DMS153 treated with DMSO at 0.1 percent for 48 hours (cell line): ENCODE data around the gene QSER1.

Source experiments
- DNase-seq: peaks from one replicate; lab custom pipeline; 2025; ENCODE audit not compliant: unreplicated experiment; lab: John Stamatoyannopoulos, UW

QSER1 gene

DNA sequence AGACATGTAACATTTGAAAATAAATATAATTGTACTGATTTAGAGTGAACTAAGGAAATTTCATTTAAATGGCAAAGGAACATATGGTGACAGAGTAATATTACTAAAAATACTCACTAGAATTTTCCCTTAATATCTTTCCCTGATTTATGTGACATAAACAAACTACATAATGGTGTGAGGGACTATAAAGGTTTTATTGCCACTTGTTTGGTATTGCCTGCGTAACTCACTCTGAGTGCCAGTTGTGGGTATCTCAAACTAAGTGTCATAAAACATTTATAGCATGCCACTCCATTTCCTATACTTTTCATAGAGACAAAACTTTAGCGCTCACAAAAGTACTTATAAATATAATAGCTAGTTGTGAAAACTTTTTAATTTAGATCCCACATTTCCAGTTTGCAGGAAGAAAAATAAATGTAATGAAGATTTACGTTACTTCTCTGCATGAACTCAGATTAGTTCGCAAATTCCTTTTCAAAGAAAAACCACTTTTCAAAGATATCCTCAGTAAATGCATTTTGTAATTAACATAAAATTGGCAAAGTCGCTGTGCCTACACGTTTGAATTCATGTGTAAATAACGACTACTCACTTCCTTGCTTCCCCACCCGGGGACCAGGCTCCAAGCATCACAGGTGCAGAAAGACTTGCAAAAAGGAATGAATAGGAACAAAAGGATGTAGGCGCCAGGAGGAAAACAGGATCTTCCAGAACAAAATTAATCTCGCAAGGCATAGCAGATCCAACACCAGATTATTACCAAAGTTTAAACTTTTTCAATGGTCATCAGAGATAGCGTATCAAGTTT is 1.6 kb upstream of the QSER1 start:
- peak; percentile 65 for DNase-seq

DNA sequence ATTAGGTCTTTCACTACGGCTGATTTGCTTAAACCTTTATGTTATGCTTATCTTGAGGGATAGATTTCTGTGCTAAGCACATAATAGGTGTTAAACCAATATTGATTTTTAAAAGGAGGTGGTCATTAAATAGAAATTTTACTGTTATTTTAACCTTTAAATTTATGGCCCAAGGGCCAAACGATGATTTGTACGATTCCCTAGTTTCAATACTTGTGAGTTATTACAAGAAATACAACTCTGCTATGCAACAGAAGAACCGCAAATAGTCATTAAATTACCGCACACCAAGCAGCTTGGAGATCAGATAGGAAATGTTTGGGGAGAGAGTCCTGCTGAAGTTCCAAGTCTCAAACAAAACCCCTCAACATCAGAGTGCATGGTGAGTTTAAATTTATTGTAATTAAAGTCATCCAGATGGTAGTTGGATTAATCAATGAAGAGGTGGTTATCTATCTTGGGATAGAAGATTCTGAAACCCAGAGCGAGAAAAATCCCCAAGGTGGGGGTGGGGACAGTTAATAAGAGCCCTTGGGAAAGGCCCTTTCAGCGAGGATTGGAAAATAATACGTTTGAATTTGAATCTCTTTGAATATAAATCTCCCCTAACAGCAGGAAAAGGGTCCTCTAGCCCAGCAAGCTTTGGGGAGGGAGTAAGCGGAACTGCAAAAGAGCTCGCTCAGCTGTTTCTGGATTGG is 805 bp upstream of the QSER1 start:
- DNase-seq: no peak

DNA sequence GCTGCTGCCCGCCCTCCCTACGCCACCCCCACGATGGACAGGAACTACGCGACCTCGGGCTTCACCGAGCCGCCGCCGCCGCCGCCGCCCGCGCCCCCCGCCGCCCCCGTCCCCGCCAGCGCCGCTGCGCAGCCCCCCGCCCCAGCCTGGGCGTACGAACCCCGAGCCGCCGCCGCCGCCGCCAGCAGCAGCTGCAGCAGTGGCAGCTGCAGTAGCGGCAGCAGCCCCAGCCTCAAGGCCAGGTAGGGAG is 407 bp downstream of the QSER1 start:
- no peak for DNase-seq

DNA sequence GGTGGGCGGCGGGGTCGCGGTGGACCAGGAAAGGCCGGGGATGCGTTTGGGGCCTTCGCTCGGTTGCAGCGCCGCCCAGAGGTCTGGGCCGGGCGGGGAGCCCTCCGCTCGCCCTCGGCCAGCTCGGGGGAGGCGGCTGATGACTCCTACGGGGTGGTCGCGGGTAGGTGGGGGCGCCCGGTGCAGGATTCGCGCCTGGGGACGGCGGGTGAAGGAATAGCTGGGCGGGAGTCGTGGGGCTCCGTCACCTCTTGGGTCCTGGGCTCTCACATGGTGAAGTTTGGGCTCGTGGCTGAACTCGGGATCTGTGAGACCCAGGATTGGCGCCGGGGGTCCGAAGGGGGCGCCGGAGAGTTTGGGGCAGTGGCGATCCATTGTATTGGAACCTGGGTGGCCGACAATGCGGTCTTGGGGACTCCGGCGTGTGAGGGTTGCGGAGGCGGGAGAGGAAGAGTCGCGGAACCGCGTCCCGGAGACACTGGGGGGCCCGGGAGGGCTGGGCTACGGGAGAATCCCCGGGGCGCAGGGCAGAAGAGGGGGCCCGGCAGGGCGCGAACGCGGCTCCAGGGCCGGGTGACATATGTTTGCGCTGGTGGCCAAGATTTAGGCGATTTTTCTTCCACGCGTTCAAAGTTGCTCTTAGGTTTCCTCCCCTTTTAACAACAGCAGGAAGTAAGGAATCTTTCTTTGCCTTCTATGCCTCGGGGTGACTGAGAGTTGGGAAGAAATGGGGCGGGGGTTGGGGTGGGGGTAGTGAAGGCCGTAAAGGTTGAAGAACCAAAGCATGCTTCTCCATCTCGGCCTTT is 935 bp downstream of the QSER1 start:
- no peak for DNase-seq

DNA sequence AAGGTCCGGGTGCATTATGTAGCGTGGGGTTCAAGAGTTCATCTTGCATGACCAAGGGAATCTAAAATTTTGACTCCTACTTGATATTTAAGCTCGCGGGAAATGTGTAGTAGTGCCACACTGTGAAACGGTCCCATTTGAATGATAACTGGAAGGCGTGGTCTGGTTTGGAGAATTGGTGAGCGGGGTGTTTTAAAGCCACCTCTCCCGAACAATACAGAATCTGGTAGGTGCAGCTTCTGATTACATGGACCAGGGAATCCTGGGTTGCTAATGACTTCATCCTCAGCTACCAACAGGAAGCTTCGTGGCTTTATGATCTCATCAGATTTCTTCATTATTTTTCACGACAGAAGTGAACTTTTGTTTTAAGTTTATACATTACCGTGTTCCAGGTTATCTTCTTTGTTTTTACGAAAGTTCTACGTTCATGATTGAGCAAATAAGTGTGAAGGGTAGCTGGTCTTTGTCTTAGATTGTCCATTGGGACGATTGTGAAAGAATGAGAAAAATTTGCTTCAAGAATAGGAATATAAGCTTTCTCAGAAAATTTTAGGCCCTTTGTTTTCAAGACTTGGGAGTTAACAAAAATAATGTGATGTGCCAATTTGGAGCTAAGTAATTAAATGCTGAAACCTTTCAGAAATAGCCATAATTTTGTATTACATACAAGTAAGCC is 1.7 kb downstream of the QSER1 start:
- peak; percentile 39 for DNase-seq

DNA sequence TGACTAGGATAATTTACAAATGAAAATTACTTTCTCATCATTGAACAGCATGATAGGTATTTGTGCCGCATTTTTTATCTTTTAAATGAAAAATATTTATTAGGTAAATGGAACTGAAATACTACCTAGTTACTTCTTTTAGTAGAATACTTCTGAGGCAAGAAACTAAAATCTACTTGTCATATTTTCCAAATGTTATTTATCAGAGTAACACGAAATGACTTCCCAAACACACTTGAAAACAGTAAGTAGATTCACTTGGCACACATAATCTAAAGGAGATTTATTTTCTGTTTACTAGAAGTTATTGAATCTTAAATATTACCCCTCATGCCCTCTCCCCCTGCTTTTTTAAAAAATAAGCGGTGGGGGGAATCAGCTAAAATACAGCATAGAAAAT is 2.3 kb downstream of the QSER1 start:
- no peak for DNase-seq

DNA sequence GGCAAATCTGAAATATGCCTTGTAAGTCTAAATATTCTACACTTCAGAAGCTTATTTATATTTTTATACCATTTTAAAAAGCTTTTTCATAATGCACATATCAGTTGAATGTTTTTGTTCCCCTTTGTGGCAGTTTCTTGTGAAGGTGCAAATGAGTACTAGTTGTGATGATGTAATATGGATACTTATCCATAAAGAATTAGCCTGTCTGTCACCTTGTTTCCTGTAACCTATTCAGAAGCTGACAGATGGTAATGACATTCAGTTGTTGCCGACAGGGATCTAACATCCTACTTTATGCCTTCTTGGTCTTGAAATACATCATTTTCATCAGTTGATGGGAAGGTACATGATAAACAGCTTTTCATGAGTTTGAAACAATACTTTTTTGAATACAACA is 2.9 kb downstream of the QSER1 start:
- DNase-seq: no peak

DNA sequence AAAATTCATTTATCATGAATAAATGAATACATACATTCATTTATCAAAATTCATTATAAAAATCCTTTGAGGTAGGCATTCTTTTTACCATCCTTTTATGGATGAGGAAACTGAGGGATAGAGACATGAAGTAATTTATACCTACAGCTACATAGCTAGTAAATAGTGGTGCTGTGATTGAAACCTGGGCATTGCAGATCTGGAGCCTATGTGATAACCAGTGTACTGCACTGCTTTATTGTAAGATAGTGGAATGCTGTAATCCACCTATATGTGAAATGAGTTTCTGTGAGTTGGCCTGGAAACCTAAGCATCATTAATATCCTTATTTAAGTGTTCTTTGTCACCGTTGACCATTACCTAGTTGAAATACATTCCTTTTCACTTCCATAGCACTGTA is 4.5 kb downstream of the QSER1 start:
- DNase-seq: no peak

DNA sequence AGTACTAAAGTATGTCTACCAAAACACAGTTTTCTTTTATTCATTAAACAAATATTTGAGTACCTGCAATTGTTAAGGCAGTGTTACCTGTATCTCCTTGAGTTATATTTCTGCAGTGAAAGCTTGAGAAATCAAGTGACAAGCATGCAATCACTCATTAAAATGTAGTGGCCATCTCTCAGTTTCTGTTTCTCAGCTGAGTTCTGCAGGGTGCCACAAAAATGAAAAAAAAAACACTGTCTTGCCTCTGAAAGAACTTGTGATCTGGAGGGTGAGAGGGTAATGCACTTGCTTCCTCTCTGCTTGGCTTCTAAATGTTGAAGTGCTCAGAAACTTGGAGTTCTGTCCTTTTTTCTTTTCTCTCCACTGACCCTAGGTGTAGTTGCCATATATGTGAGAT is 6.8 kb downstream of the QSER1 start:
- DNase-seq: no peak

DNA sequence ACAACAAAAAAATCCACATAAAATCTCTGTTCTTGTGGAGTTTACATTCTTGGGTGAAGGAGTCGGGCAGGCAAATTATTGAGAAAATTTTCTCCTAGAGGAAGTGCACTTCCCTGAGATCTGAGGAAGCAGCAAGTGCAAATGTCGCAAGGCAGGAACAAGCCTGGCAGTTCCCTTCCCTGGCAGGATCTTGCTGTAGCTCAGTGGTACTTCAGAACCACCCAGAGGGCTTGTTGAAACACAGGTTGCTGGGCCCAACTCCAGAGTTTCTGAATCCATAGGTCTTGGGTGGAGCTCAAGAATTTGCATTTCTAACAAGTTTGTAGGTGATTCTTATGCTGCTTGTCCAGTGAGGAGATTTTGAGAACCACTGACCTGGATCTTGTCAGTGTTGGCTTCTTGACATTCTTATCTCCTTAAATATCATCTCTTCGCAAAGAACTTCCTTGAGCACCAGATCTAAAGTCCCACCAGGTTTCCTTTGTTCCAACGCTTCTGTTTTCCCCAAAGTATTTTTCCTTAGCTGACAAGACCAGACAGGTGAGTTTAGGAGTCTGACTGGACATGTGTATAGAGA is 9.6 kb downstream of the QSER1 start:
- DNase-seq: no peak

DNA sequence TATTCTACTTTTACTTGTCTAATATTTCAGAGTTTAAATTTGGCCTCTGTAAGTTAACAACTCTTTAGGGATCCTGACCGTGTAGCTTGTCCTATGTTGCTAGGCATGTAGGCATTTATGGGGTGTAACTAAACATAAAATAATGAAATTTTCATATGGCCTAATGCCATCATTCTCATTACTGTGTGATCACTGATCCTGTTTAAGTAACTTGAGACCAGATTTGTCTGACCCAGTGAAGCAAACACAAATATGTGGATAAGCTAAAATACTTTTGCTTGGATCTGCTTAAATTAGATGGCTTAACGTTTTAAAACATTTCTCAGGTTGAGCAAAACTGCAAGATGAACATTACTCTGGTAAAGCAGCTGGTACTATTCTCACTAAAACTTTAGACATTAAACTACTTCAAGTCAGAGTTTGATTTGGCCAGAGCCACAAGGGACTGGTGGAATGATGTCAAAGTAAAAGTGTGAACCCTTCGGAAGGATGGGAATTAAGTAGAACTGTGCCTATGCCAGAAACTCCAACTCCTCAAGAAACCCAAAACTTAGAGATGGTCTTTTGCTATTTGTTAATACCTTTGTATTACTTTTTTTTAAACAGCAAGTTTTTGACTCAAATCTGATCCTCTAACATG is 12.5 kb downstream of the QSER1 start:
- no peak for DNase-seq

DNA sequence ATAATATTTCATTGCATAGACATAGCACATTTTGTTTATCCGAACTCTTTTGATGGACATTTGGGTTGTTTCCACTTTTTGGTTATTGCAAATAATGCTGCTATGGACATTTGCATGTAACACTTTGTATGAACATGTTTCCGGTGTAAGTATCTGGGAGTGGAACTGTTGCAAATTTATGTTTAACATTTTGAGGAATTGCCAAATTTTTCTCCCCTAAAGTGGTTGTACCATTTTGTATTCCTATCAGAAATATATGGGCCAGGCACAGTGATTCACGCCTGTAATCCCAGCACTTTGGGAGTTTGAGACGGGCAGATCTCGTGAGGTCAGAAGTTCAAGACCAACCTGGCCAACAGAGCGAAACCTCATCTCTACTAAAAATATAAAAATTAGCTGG is 16.0 kb downstream of the QSER1 start:
- no peak for DNase-seq

DNA sequence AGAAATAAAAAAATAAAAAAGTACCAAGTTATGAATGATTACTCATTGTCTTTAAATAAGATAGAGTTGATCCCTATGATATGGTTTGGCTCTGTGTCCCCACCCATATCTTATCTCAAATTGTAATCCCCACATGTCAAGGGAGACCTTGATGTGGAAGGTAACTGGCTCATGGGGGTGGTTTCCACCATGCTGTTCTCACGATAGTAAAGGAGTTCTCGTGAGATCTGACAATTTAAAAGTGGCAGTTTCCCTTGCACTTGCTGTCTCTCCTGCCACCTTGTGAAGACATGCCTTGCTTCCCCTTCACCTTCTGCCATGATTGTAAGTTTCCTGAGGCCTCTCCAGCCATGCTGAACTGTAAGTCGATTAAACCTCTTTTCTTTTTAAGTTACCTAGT is 18.8 kb downstream of the QSER1 start:
- DNase-seq: no peak

DNA sequence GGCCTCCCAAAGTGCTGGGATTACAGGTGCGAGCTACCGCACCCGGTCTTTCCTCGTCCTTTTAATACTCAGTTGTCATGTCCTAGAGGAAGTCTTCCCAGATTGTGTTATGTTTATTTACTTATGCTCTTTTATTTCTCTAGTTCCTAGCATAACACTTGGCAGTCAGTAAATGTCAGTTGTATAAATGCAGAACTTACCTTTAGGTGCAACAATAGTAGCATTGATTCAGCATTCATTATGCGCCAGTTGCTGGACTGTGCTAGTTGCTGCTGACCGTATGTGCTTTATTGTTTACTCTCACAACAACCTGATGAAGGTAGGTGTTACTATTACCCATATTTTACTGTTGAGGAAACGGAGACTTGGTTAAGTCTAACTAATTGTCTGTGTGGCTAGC is 20.8 kb downstream of the QSER1 start:
- no peak for DNase-seq

DNA sequence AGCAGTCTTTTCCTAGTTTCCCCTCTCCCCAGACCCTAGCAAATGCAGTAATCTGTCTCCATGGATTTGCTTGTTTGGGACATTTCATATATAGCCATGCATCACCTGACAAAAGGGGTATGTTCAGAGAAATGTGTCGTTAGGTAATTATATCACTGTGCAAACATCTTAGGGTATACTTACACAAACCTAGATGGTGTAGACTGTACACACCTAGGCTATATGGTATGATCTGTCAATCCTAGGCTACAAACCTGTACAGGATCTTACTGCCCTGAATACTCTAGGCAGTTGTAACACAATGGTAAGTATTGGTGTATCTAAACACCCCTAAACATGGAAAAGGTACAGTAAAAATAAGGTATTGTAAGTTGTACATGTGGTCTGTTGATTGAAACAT is 23.8 kb downstream of the QSER1 start:
- DNase-seq: no peak

DNA sequence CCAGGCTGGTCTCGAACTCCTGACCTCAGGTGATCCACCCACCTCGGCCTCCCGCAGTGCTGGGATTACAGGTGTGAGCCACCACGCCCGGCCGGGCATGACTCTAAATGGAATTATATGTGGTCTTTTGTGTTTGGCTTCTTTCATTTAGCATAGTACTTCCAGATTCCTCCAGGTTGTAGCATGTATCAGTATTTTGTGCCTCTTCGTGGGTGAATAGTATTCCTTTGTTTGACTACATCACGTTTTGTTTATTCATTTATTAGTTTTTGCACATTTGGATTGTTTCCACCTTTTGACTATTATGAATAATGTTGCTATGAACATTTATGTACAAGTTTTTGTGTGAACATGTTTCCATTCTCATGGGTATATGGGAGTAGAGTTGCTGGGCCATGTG is 24.4 kb downstream of the QSER1 start:
- no peak for DNase-seq

DNA sequence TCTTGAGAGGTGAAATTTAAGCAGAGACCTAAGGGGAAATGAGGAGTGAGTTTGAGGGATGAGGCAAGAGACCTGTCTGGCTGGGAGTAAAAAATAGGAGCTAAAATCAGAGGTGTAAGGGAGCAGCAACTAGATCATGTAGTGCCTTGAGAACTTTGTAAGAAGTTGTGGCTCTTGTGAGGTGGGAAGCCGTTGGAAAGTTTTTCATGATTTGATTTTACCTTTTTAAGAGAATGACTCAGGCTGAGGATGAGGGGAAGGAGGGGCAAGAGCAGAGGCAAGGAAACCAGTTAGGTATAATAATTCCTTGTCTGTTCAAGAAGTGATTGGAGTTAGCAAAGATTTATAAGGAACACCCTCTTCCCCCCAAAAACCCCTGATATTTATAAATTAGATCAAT is 25.8 kb downstream of the QSER1 start:
- DNase-seq: no peak

DNA sequence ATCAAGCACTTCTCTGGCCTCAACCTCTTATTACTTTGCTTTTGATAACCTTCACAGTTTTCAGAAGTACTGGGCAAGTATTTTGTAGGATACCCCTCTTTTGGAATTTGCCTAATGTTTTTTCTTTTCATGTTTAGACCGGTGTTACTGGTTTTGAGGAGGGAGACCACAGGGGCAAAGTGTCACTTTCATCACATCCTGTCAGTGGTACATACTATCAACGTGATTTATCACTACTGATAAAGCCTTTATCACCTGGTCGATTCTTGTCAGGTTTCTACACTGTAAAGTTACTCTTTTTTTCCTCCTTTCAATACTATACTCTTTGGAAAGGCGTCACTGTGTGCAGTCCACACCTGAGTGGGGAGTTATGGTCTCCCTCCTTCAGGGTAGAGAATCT is 26.7 kb downstream of the QSER1 start:
- no peak for DNase-seq

DNA sequence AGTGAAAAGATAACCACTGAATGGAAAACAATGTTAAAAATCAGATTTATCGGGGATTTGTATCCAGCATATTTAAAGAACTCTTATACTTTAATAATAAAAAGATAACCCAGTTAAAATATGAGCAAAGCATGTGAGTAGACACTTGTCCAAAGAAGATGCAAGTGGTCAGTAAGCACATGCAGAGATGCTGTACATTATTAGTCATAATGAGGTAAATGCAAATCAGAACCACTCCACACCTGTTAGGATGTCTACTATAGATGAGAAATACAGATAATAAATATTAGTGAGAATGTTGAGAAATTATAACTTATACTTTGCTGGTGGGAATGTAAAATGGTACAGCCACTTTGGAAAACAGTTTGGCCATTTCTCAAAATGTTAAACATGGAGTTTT is 28.0 kb downstream of the QSER1 start:
- DNase-seq: no peak

DNA sequence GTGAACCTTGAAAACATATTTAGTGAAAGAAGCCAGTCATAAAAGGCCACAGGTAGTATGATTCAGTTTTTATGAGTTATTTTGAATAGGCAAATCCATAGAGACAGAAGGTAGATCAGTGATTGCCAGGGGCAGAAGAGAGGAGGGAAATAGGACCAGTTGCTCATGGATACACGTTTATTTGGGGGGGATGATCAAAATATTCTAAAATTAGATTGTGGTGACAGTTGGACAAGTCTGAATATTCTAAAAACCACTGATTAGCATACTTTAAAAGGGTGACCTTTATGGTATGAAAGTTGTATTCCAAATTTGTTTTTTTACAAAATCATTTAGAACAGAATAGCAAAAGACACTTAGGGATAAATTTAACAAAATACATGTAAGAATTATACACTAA is 28.6 kb downstream of the QSER1 start:
- no peak for DNase-seq

DNA sequence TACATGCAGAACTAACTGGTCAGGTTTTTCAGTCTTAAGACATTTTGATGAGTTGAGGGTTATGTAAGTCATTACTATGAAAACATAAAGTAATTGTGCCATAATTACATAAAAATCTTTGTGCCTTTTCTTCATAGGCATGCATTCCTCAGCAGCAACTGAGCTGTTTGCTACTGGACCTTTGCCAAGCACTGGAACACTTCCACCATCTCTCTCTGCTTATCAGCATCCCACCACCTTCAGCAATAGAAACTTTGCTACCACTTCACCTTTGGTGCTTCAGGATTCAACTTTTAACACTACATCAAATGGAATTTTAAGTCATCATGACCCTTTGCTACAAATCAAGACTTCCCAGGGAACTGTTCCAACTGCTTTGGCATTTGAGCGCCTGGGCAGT is 39.0 kb downstream of the QSER1 start:
- no peak for DNase-seq
